Activated naive CD4-positive, alpha-beta T cell (primary cell): ENCODE results near the gene PHC3.
"Not testable (repeated sequence)": the region's sequence is repeated elsewhere in the genome, so short reads cannot be mapped to it uniquely, and the experiment has no call there.

Experiments used
- DNase-seq, 4 experiments: peaks; one replicate each; lab custom pipeline; 2025; lab: John Stamatoyannopoulos, UW

The PHC3 gene

DNA sequence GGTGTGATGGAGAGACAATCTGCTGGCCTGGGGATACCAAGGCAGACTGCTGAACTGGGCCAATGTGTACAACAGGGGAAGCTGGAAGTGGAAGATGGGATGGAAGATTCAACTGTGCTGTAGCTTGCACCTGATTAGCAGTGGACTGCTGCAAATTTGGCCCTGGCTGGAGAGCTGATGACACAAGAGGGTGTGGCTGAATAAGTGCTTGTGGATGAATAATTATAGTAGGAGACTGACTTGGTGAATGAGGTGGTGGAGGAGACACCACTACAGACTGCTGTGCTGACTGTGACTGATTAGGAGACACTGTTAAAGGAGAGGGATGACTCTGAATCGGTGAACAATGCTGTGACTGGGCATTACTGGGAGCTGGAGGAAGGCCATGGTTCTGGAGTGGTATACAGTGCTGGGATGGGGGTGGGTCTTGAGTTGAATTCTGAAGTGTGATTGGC lies 52.5 kb downstream of the PHC3 start:
- DNase-seq, result no peak

DNA sequence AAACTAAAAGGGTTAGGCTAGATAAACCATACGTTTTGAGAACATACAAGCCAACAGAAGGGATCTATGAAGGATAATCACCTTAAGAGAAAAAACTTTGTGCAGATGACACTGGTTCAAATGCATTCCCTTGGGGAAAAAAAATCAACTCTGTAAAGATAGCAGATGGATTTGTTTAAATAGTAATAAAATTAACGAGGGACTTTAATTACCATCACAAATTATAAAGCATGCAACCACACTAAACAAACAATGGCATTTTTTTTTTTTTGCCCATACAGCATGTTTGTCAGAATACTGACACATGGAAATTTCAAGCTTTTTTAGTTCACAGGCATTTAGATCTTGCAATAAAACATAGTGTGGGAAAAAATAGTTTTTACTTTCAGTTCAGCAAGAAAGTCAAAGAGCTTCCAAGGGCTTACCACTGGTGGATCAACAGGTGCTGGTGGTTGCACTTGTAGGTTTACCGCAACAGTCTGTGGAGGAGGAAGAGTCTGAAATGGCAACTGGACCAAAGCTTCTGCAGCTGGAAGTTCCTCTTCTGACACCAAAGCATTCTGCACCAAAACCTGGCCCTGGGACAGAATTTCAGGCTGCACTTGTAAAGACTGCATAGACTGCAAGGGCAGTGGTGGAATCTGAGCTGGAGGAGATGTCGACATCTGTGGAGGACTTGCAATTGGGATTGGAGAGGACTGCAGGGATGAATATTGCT lies 53.1 kb downstream of the PHC3 start:
- no peak for DNase-seq

DNA sequence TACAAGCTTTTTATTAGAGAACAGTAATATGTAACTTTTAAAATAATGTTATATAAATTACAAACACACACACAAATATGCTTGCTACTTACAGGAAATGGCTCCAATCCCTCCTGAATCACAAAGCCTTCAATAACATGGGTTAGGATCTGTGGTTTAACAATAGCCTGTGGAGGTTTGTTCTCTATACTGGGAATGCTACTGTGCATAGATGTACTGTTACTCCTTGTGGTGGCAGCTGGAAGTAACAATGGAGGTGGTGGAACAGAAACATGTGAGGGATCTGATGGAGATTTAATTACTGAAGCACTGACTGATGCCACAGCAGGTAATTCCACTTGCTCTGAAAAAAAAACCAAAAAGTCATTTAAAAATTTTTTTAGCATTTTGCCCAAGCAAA lies 64.4 kb downstream of the PHC3 start:
- no peak for DNase-seq

DNA sequence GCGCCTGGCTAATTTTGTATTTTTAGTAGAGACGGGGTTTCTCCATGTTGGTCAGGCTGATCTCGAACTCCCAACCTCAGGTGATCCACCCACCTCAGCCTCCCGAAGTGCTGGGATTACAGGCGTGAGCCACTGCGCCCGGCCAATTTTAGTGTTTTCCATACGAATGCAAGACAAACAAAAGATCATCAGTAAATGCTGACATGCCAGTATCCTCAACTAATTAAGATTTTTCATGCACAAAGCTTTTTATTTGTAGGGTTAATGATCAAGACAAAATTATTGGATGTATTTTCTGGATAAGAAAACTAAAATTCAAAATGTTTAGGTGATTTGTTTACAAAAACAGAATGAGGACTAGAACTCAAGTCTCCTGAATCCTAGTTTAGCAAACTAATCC lies 67.4 kb downstream of the PHC3 start:
- not testable (repeated sequence) for DNase-seq

DNA sequence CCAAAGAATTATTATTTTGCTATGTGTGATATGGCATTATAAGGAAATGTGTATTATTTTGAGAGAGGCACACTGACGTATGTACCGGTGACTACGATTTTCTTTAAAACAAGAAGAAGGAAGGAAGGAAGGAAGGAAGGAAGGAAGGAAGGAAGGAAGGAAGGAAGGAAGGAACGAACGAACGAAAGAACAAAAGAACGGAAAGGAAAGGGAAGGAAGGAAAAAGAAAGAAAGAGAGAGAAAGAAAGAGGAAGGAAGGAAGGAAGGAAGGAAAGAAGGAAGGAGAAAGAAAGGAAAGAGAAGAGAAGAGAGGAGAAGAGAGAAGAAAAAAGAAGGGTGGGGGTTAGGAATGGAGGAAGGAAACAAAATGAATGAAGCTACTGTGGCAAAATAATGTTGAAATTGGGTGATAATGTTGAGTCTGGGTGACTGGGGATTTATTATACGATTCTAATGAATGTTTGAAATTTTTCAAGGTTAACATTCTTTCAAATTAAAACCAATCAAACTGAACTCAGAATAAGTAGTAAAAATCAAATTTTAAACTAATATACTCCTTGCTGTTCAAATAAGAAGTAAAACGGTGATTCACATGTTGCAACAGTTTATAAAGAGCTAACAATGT lies 70.3 kb downstream of the PHC3 start:
- DNase-seq, result no peak

DNA sequence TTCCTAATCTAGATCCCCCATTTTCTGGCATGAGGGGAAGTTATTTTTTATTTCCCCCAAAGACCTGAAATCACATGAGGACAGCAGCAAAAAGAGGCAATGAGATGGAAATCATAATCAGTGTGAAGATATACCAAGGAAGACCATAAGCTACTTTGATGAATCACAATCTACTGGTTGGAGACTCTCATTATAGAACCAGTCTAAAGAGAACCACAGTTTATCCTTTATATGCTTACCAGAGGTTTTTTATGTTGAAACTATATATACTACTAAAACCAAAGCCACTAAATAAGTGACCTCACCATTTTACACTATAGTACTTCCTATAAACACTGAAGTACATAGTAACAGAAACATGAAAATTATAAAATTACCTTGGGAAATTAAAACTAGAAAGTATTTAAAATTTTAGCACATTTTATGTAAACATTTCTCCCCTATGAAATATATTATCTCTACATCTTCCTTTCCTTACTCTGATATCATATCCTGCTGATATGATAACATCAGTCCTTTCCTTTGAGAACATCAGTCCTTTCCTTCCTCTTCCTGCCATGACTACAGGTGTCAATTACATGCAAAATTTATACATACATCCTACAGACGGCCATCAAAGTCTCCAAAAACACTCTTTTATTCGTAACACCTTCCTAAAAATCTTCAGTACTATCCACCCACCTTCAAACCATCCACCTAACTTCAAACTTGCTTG lies 71.8 kb downstream of the PHC3 start:
- DNase-seq, result no peak

DNA sequence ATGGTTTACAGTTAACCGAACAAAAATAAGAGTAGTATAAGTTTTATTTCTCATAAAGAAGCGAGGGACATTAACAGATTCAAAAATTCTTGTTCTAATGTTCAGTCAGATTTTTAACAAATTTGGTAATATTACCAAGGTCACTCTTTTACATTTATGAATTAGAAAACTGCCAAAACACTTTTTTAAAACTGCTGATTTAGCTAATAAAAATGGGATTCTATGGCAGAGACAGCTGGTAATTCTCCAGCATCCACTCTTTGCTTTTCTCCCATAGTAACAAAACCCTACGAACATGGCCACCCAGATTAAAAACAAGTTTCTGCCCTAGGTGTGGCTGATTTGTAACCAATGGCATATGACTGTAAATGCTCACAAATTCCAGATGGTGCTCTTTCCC lies 72.6 kb downstream of the PHC3 start:
- no peak for DNase-seq

DNA sequence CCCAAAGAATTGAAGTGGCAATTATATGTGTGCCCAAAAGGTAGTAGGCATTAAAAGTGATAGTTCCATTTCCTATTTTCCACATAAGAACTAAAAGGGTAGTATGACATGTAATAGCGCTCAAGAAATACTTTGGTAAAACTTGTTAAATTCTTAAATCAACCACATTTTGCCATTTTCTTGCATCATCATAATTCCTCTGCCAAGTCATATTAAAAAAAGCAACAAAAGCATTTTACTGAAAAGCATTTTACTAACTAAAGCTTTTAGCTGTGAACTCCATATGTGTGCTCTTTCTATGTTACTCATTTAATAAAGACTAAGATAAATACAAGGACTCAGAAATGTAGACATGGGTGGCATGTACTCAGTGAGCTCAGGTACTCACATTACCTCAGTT lies 73.6 kb downstream of the PHC3 start:
- DNase-seq, result no peak

DNA sequence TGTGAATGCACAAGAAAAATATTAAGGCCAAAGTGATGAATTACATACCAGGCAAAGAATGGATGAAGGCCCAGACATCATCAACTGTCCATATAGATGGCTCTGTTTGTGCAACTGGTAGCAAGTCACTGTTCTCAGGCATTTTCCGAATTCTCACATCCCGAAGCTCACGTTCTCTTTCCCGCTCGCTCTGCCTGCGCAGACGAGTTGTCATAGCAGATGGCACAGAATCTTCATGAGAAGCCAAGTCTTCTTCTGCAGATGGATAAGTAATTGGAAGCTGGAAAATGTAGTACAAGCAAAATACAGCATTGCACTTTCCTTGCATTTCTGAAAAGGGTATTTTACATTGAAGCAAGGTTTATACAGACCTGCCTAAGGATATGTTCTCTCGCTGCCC lies 79.1 kb downstream of the PHC3 start:
- DNase-seq, result no peak

DNA sequence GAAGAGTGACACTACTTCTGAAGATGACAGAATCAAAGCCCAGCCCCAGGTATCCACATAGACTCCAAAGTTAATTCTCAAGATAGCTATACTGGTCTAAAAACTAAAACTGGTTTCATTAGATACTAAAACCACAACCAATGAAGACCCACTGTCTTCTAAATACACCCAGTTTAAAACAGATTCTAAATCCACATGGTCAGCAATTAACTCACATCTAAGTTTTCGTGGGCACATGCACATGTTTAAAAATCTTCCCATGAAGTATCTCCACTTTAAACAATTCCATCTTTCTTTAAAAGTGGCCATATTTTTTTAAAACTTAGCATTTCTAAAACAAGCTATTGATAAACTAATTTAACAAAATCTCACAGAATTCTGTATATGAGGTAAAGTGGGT lies 80.6 kb downstream of the PHC3 start:
- DNase-seq, result no peak

DNA sequence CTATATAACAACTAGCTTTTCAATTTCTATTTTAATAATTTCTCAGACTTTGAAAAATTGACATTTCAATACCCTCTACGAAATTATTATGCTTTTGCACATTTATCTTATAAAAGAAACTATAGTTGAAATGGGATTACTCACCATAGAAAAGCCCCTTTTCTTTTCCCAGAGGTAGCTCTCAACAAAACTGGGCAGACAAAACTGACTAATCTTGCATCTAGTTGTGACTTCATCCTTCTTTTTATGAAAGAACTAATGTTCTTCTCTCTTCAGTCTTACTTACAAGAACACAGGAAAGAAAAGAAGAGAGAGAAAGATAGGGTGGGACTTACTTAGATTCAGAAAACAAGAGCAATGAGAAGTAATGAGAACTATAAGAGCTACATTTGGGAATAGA lies 82.8 kb downstream of the PHC3 start:
- DNase-seq, result no peak

DNA sequence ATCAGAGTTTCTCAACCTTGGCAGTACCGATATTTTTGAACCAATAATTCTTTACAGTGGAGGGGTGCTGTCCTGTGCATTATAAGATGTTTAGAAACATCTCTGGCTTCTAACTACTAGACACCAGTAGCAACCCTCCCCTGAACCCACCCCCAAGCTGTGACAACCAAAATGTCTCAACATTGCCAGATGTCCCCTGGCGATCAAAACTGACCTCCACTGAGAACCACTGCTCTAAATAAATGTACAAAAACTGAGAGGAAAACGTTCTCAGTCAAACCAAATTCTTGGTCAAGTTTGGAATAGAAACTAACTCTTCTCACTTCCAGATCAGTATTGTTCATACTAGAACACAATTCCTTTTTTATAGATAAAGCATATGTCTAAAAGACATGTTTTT lies 85.2 kb downstream of the PHC3 start:
- no peak for DNase-seq

DNA sequence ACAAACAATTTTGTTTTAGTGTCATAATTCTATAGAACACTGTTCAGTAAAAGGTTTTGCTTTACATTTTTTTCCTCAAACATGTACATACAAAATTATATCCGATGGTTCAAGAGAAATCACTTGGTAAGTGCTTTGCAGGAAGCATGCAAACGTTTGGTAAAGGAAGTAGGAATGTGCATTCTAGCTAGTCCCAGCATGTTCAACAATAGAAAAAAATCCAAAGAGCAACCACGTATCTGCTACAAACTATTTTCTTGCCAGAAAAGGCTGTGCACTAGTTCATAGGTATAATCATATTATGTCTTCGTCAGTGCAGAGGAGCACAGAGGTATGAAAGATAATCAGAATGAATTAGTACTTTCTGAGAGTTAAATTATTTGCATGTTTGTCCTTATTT lies 85.8 kb downstream of the PHC3 start:
- DNase-seq, result no peak

DNA sequence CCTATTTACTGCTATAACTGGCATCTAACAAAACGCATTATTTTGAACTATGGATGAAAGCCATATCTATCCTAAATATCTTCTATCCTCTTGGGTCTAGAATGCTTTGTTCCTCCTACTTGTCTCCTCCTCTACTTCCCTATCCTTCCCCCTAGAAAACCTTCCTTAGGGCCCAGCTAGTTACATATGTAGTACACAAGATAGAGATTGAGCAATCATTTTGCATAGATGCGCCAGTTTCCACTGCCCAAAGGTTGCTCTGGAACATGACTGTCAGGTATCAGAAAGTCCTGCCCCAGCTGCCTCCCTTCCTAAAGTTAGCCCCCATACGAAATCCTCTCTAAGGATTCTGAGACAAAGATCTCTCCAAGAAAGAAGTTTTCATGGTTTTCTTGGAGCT lies 88.6 kb downstream of the PHC3 start:
- no peak for DNase-seq

DNA sequence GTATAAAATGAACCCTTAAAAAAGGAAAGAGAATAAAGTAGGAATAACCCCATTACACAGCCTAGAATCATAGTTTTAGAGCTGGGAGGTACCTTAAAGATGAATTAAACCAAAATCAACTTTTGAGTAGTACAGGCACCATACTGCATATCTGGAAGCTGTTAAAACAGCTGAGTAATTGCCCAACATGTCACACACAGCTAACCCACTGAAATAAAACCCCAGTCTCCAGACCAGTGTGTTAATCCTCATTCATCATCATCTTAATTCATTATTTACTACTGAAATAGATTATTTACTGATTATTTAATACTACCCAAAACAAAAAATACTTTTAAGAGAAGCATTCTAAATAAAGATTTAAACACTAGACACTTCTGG lies 90.9 kb downstream of the PHC3 start:
- DNase-seq, result no peak

DNA sequence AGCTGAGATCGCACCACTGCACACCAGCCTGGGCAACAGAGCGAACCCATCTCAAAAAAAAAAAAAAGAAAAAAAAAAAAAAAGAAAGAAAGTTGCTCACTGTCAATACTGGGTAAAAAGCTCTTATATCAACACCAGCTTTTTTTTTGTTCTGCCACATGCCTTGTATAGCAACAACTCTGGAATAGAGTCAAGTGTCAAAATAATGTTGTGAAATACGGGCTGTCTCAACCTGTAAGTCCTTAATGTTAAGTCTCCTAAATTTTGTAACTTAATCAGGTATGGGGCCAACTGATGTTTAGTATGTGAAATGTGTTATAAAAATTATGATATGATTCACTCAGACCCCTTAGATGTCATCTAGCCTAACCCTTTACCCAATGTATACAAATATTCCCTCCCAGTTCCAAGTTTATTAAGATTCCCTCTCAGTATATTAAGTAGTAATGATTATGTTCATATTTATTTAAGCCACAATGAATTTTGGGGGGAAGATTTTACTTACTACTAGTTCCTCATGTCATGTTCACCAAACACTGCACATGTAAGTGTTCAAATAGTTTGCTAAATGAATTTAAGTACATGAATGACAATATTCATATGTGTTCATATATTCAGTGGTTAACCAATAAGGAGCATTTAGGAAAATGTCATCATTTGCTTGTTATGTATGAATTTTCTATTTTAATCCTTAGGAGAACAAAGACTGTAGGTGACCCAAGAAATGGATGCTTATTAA lies 91.5 kb downstream of the PHC3 start:
- DNase-seq, result no peak

DNA sequence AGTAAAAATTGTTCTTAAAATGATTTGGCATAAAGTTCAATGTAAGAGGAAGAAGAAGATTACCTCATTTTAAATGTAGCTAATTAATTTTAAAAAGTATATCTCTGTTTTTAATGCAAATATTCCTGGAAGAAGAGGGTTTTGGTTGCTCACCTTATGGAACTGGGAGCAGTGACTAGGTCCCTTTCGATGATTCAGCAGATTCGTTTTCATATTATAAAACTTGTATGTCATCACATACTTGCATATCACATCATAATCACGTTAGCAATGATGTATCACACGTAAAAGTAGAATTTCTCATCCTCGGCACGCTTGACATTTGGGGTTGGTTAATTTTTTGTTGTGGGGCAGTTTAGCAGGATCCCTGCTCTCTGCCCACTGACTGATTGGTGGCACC lies 96.1 kb downstream of the PHC3 start:
- no peak for DNase-seq

DNA sequence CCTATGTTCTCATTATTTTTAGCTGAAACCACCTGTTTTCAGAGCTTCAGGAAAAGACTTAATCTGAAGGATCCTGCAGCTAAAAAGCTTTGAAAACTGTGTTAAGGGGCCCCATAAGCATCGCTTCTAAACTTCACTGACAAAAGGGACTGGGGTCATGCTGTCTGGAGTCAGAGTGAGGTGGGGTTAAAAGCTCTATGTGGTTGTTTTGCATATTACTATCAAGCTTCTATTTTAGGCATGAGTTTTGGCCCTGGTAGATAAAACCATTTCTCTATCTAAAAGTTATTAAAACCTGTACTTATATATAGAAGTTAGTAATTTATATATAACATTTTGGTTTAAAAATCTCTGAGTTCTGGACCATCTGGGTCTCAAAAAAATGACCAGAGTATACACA lies 98.2 kb downstream of the PHC3 start:
- no peak for DNase-seq

DNA sequence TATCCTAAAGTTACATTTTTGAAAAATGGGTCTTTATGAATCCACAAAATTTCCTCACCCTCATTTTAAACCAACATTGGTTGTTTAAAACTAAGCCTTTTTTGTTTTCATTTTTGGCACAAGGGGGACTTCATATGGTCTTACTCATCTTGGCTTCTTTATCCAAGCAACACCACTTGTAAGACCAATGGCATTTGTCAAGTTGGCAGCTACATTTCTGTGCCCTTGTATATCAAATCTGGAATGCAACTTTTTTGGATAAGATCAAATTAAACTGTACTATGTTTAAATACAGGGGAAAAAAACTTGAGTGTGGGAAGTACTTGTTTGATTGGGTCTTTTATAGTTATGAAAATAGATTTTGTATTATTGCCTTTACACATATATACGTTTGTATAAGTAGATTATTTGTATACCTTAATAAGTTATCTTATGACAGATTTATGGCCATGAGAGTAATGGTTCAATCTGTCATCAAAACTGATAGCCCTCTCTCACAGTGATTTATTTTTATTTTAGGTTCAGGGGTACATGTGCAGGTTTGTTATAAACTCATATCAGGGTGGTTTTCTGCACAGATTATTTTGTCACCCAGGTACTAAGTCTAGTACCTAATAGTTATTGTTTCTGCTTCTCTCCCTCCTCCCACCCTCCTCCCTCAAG lies 100.3 kb downstream of the PHC3 start:
- DNase-seq, result no peak

DNA sequence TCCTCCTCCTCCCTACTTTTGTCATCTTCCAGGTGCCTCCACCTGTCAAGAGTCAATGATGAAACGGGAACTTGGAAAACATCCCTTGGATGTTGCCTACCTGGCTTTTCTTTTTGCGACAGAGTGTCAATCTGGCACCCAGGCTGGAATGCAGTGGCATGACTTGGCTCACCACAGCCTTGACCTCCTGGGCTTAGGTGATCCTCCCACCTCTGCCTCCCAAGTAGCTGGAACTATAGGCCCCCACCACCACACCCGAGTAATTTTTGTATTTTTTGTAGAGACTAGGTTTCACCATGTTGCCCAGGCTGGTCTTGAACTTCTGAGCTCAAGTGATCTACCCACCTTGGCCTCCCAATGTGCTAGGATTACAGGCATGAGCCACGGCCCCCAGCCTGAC lies 100.9 kb downstream of the PHC3 start:
- DNase-seq, result no peak

DNA sequence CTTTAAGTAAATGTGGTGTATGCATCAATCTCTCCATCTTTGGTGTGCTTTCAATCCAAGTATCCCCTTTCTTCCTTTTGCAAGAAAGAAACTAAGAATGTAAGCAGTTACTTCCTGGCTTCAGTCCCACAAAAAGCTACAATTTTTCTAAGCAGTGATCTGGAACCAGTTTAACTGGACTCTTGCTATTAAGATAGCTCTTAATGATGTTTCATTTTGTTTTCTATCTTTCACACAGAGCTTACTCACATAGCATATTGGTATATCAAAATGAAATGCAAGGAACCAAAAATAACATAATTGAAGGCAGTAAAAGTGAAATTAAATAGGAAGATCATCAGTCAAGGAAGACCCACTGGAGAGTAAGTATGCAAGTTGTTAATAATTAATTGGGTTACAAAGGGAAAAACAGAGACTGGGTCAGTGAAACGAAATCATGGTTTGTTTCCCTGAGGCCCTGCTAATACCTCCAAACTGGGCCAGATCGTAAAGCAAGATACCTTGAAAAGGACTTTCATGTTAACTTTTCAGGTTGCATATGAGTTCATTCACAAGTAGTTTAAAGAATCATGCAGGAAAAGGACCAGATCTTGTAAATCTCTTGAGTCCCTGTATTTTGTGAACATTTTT lies 101.9 kb downstream of the PHC3 start:
- DNase-seq, result no peak
